GM13976 (cell line): ENCODE measurements around the gene AADACL4.

ENCODE experiments used
- DNase-seq: peaks from one replicate; pipeline ENCODE4 v3.0.0; 2012; ENCODE audit warnings: low spot score
- in situ Hi-C: fragments of 300-500 bp; cut with MboI; formaldehyde crosslinking; loops from one replicate; pipeline ENCODE4 v1.12.0; 2022; ENCODE audit warnings: low sequenced_read_pairs, mixed read lengths, inconsistent platforms; ENCODE audit not compliant: unreplicated experiment
- TF ChIP-seq, protein P1 (sequence below): IDR thresholded peaks from 2 replicates; pipeline ENCODE4 v1.5.1; 2012; ENCODE audit warnings: borderline replicate concordance, mild to moderate bottlenecking; ENCODE audit not compliant: insufficient read depth; ENCODE audit errors: extremely low read depth, missing control alignments, control extremely low read depth

The AADACL4 gene

DNA sequence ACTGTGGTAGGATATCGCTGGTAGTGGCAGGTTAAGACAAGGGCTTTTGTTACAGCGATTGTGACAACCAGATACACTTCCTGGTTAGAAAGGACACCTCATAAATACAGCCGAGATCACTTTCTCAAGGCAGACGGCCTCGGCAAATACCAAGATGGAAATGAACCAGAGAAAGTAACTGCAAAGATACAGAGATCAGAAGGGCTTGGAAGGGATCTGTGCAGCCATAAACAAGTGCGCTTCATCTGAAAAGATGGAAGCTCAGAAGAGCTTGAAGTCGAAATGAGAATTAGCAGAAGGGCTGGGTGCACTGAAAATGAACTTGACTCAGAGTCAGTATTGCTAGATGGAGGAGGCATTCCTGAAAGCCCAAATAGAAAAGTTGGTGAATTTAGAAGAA is 32.9 kb upstream of the AADACL4 start:
- DNase-seq, result no peak
- in situ Hi-C loops, result loop anchor here (25.0 kb wide), 2 partner anchors 299 to 499 kb away; no protein-coding TSS in a partner anchor
- TF ChIP-seq, protein P1, sequence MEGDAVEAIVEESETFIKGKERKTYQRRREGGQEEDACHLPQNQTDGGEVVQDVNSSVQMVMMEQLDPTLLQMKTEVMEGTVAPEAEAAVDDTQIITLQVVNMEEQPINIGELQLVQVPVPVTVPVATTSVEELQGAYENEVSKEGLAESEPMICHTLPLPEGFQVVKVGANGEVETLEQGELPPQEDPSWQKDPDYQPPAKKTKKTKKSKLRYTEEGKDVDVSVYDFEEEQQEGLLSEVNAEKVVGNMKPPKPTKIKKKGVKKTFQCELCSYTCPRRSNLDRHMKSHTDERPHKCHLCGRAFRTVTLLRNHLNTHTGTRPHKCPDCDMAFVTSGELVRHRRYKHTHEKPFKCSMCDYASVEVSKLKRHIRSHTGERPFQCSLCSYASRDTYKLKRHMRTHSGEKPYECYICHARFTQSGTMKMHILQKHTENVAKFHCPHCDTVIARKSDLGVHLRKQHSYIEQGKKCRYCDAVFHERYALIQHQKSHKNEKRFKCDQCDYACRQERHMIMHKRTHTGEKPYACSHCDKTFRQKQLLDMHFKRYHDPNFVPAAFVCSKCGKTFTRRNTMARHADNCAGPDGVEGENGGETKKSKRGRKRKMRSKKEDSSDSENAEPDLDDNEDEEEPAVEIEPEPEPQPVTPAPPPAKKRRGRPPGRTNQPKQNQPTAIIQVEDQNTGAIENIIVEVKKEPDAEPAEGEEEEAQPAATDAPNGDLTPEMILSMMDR, result no peak

DNA sequence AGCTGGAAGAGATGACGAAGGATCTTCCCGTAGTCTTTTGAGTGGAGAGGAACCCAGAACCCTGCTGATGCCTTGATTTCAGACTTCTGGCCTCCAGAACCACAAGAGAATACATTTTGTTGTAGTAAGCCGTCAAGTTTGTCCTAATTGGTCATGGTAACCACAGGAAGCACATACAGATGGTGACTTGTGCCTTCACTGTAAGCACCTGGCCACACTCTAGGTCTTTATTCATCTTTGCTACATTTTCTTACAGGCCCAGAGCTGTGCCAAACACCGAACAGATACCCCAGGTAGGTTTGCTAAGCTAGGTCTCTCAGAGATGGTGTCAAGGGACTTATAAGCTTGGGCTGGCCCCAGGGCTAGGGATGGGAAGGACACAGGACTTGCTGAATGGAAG is 30.7 kb upstream of the AADACL4 start:
- in situ Hi-C loops, result loop anchor here (25.0 kb wide), 2 partner anchors 301 to 501 kb away; no protein-coding TSS in a partner anchor
- TF ChIP-seq, protein P1, result no peak
- no peak for DNase-seq

DNA sequence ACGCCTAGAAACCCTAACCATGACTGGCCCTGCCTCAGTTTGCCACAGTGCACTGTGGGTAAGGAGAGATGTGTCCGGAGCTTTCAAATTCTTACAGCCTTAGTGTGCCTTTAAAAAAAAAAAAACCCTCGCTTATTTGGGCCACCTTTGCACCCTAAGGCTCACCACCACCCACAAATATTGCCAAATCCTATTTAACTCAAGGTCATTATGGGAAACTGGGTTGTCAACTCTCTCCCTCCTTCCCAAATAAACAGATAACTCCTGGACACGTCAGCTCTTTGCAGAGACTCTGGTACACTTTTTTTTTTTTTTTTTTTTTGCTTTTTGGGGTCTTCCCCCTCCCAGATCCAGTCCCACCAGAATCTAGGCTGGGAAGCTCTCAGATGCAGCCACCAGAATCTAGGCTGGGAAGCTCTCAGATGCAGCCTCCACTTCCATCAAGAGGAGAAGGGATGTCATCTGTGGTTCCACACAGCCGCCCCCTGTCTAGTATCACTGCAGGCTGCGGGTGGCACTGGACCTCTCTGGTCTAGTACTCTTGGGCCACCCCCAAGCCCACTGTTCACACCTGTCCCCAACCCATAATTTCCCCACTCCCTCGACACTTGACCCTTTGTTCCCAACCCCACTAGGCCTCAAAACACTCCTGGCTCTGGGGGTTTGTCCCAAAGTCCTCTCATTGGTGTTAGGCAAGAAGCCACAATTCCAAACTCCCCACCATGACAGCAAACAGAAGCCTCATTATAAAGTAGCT is 29.3 kb upstream of the AADACL4 start:
- no peak for DNase-seq
- TF ChIP-seq, protein P1, result no peak
- in situ Hi-C loops, result loop anchor here (25.0 kb wide), 2 partner anchors 302 to 502 kb away; no protein-coding TSS in a partner anchor

DNA sequence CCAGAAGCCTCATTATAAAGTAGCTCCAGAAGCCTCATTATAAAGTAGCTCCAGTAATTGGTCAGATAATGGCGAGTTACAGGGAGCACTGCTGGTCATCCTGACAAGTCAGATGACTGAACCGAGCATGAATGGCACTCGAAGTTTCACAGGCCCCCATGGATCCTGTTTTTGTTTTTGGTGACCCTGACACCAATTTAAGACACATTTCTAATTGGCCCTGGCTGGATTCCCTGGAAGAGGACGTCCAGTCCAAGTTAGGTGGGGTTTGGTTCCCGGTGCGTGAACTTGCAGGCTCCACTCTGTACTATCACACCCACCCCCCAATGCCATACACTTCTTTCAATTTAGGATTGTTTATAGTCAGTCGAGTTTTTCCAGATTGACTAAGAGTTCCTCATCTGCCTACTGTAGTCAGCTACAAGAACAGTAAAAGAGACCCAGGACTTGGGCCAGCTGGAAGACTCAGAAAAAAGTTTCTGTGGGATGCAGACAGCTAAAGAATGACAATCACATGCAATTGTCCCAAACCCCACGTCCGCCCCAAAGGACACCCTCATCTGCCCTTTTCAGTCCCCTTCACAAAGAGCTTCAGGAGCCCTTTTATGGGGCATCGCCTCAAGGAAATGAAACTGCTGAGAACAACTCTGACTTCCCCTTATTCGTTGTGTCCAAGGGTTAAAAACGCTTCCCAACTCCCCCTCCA is 28.6 kb upstream of the AADACL4 start:
- in situ Hi-C loops, result loop anchor here (25.0 kb wide), 2 partner anchors 303 to 503 kb away; no protein-coding TSS in a partner anchor

DNA sequence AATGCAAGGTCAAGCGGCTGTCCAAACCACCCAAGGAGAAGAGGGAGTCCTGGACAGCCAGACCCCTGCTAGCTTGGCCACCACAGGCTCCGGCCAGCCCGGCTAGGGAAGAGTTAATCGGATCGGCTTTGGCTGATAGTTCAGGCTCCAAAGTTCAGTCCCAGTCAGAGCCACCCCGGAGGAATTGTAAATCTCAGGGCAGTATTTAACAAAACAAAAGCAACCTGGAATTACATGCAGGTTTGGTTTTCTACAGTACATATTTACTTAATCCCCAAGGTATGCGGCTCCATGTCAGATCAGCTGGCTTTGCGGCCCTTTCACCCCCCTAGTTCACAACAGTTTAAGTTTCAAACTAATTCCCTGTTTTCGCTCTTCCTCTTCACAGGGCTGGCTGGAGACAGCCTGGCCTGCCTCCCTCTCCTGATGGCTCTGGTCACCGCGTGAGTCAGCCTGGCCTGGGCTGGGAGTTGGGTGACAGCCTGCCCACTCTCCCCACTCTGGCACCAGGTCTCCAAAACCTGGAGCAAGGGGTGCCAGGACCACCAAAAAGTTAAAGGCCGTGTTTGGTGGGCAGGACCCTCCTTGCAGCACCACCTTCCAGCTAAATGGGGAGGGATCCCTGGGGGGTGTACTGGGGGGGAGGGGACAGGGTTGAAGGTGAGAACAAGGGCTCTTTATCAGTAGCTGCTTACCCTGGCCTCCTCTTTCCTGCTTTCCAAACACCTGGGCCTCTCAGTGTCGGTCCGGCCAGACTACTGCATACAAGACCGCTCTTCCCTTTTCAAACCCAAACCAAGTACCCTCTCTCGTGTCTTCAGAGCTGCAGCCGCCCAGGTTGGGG is 27.8 kb upstream of the AADACL4 start:
- in situ Hi-C loops, result loop anchor here (25.0 kb wide), 2 partner anchors 304 to 504 kb away; no protein-coding TSS in a partner anchor
- DNase-seq, result no peak
- TF ChIP-seq, protein P1, result no peak

More for the DNA sequence above, 28.6 kb upstream of the AADACL4 start:
- TF ChIP-seq, protein P1, result no peak
- DNase-seq, result no peak
